Measurements from ENCODE around the gene SYCE3. TPM values are rescaled to one million over a fixed set of nuclear protein-coding genes. Genes with fewer than 3 reads are reported as not detected.

The SYCE3 gene
- total RNA-seq, 1 donor from 2014 or later, result not detected

DNA sequence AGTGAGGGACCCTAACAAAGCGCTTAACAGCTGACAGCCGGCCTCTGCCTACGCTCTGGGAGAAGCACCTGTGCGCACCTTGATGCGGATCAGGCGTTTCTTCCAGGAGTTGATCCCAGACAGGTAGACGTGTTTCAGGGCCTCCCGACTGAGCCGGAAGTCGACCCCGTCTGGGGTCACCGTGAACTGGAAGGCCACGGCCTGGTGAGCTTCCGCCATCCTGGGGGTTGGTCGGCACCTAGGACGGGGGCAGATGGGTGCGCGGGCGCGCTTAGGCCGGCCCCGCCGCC lies 14.9 kb upstream of the SYCE3 start:
- Mint-ChIP-seq H3K36me3 (ENCODE audit: insufficient read depth) (peaks cover 3% of the 10 kb centered on the region), H3K27ac (no peak overlapping the region), H3K4me1 (ENCODE audit: low read depth) (no peaks in the 10 kb centered on the region), H3K9me3 (ENCODE audit: low read depth) (no peaks in the 10 kb centered on the region), H3K4me3 (ENCODE audit: low read depth) (no peak overlapping the region), H3K27me3 (no peaks in the 10 kb centered on the region)
- TF ChIP-seq, protein P1, sequence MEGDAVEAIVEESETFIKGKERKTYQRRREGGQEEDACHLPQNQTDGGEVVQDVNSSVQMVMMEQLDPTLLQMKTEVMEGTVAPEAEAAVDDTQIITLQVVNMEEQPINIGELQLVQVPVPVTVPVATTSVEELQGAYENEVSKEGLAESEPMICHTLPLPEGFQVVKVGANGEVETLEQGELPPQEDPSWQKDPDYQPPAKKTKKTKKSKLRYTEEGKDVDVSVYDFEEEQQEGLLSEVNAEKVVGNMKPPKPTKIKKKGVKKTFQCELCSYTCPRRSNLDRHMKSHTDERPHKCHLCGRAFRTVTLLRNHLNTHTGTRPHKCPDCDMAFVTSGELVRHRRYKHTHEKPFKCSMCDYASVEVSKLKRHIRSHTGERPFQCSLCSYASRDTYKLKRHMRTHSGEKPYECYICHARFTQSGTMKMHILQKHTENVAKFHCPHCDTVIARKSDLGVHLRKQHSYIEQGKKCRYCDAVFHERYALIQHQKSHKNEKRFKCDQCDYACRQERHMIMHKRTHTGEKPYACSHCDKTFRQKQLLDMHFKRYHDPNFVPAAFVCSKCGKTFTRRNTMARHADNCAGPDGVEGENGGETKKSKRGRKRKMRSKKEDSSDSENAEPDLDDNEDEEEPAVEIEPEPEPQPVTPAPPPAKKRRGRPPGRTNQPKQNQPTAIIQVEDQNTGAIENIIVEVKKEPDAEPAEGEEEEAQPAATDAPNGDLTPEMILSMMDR (IDR thresholded peaks at IDR 0.05; ENCODE audit: unreplicated experiment), result no peak
- DNase-seq (ENCODE audit: low spot score, unreplicated experiment), result no peak

- Mint-ChIP-seq H3K27ac (no peak overlapping the region), H3K4me1 (ENCODE audit: low read depth) (no peaks in the 10 kb centered on the region), H3K9me3 (ENCODE audit: low read depth) (no peaks in the 10 kb centered on the region), H3K36me3 (ENCODE audit: insufficient read depth) (peaks cover 3% of the 10 kb centered on the region), H3K27me3 (no peaks in the 10 kb centered on the region), H3K4me3 (ENCODE audit: low read depth) (no peak overlapping the region)
- TF ChIP-seq, protein P1 (IDR thresholded peaks at IDR 0.05; ENCODE audit: unreplicated experiment), result no peak
- DNase-seq (ENCODE audit: low spot score, unreplicated experiment), result no peak
These were observed 14.3 kb upstream of the SYCE3 start for GRCh38 chr22:50576806-50577696.

GRCh38 chr22:50576070-50576469 lies 13.4 kb upstream of the SYCE3 start:
- no peak overlapping the region for H3K4me3 Mint-ChIP-seq (ENCODE audit: low read depth)
- H3K36me3 Mint-ChIP-seq (ENCODE audit: insufficient read depth), result peaks cover 5% of the 10 kb centered on the region
- DNase-seq (ENCODE audit: low spot score, unreplicated experiment), result no peak
- H3K27me3 Mint-ChIP-seq, result no peaks in the 10 kb centered on the region
- no peaks in the 10 kb centered on the region for H3K9me3 Mint-ChIP-seq (ENCODE audit: low read depth)
- H3K27ac Mint-ChIP-seq, result peak overlapping the region; percentile 38
- TF ChIP-seq, protein P1 (IDR thresholded peaks at IDR 0.05; ENCODE audit: unreplicated experiment), result no peak
- no peaks in the 10 kb centered on the region for H3K4me1 Mint-ChIP-seq (ENCODE audit: low read depth)

- no peak overlapping the region for H3K27ac Mint-ChIP-seq
- H3K4me3 Mint-ChIP-seq (ENCODE audit: low read depth), result no peak overlapping the region
- DNase-seq (ENCODE audit: low spot score, unreplicated experiment), result no peak
- no peaks in the 10 kb centered on the region for H3K4me1 Mint-ChIP-seq (ENCODE audit: low read depth)
- TF ChIP-seq, protein P1 (IDR thresholded peaks at IDR 0.05; ENCODE audit: unreplicated experiment), result no peak
- H3K9me3 Mint-ChIP-seq (ENCODE audit: low read depth), result no peaks in the 10 kb centered on the region
- no peaks in the 10 kb centered on the region for H3K27me3 Mint-ChIP-seq
- H3K36me3 Mint-ChIP-seq (ENCODE audit: insufficient read depth), result peaks cover 6% of the 10 kb centered on the region
These were observed 12.8 kb upstream of the SYCE3 start for GRCh38 chr22:50575426-50575941.

DNA sequence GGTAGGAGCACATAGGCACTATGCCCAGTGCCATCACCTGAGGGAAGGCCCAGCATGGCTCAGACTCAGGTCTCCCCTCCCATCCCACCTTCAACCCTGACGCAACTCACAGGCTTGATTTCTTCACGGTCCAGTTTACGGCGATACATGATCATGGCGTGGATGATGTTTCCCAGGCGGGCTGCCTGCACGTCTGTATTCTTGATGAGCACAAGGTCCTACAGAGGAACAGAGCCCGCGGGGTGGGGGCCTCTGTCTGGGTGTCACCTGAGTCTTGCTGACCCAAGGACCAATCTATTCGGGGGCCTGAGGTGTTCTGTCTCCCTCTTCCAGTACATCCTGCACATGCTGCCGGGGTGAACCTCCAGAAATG lies 11.7 kb upstream of the SYCE3 start:
- H3K27ac Mint-ChIP-seq, result no peak overlapping the region
- no peaks in the 10 kb centered on the region for H3K4me1 Mint-ChIP-seq (ENCODE audit: low read depth)
- no peak for DNase-seq (ENCODE audit: low spot score, unreplicated experiment)
- no peaks in the 10 kb centered on the region for H3K27me3 Mint-ChIP-seq
- H3K36me3 Mint-ChIP-seq (ENCODE audit: insufficient read depth), result peaks cover 5% of the 10 kb centered on the region
- no peaks in the 10 kb centered on the region for H3K9me3 Mint-ChIP-seq (ENCODE audit: low read depth)
- H3K4me3 Mint-ChIP-seq (ENCODE audit: low read depth), result no peak overlapping the region
- TF ChIP-seq, protein P1 (IDR thresholded peaks at IDR 0.05; ENCODE audit: unreplicated experiment), result no peak

Data from progenitor cell of endocrine pancreas (in vitro differentiated cells).